K562 (cell line): ENCODE data around the gene BAIAP3. TPM values are rescaled to one million over a fixed set of nuclear protein-coding genes. Genes with fewer than 3 reads are reported as not detected.
A peak's percentile ranks its signal among the peaks of the same experiment; 100 is the strongest.

Source experiments
- ATAC-seq: fragments of 200-7000 bp; cut with Tn5 transposase; 3 replicates; pipeline ENCODE4 v1.9.1; 2020; ENCODE audit warnings: moderate library complexity
- BruUV-seq: library from RNA; stranded (reverse); fragments of 400-500 nt; replicated peaks from 2 replicates; lab custom pipeline; 2021; lab: Mats Ljungman, UMichigan
- CTCF ChIA-PET: fragments of 300-600 bp; formaldehyde crosslinking; extraction: SDS; loops from one replicate; lab custom pipeline; 2021; ENCODE audit warnings: low intra/inter-chr PET ratio; lab: Yijun Ruan, JAX
- POLR2A ChIA-PET: fragments of 300-600, 350-650 bp; sonication (Branson Sonifier 250); formaldehyde crosslinking; extraction: SDS; loops from one replicate; lab custom pipeline; 2021; ENCODE audit warnings: antibody characterized with exemption, inconsistent platforms; lab: Yijun Ruan, JAX
- DNase-seq, 4 experiments: peaks; one replicate each; pipeline versions ENCODE4 v3.0.0 to v3.0.0-alpha.2; 2011 to 2018; ENCODE audit warnings: low spot score in 3 of 4, mixed read lengths in 3 of 4; ENCODE audit errors: extremely low read depth in 1 of 4
- FAIRE-seq: peaks from 2 replicates; lab custom pipeline; 2011; peaks lifted over from hg19 to GRCh38; lab: Jason Lieb, UNC
- H2AFZ ChIP-seq: 2 replicates; pipeline ENCODE4 v1.6.0; 2011; ENCODE audit warnings: low read depth, low read length, control low read depth, inconsistent platforms
- H3K27ac ChIP-seq: fragments of 200-600 bp; 3 replicates; pipeline ENCODE4 v1.8.0; 2011; ENCODE audit warnings: low read depth, mild to moderate bottlenecking, control low read depth, inconsistent platforms, low read length, moderate library complexity, mixed read lengths; ENCODE audit errors: extremely low read depth
- H3K27me3 ChIP-seq, 2 experiments: fragments of 300-600 bp in 1 of 2; 2 replicates in 1 of 2; 3 replicates in 1 of 2; pipeline versions ENCODE4 v1.6.0 to v1.8.0; 2011; ENCODE audit warnings: inconsistent platforms in 2 of 2, low read length in 2 of 2, mild to moderate bottlenecking in 1 of 2, mixed read lengths in 1 of 2, moderate library complexity in 1 of 2; ENCODE audit not compliant: control insufficient read depth in 2 of 2, insufficient read depth in 2 of 2
- H3K36me3 ChIP-seq: fragments of 300-600 bp; 3 replicates; pipeline ENCODE4 v1.8.0; 2011; ENCODE audit warnings: mild to moderate bottlenecking, low read length, inconsistent platforms; ENCODE audit not compliant: control insufficient read depth, insufficient read depth
- H3K4me1 ChIP-seq, 2 experiments: fragments of 200-600 bp in 1 of 2; replicated peaks in 1 of 2; 2 replicates in 1 of 2; 3 replicates in 1 of 2; pipeline versions ENCODE4 v1.5.1 to v1.8.0; 2011; ENCODE audit warnings: inconsistent platforms in 2 of 2, low read length in 2 of 2, mild to moderate bottlenecking in 1 of 2, mixed read lengths in 1 of 2, moderate library complexity in 1 of 2; ENCODE audit not compliant: control insufficient read depth in 2 of 2, insufficient read depth in 2 of 2
- H3K4me2 ChIP-seq: 2 replicates; pipeline ENCODE4 v1.6.1; 2011; ENCODE audit warnings: low read length, control low read depth, inconsistent platforms, mixed read lengths; ENCODE audit not compliant: insufficient read depth
- H3K4me3 ChIP-seq: fragments of 200-600 bp; sonication (generic), shearing (Covaris generic); 2 replicates; pipeline ENCODE4 v1.5.1; 2016; ENCODE audit warnings: control low read depth, inconsistent platforms
- H3K79me2 ChIP-seq: fragments of 200-600 bp; 3 replicates; pipeline ENCODE4 v1.8.0; 2011; ENCODE audit warnings: low read length, inconsistent platforms; ENCODE audit not compliant: control insufficient read depth, insufficient read depth
- H3K9ac ChIP-seq, 2 experiments: 2 replicates each; pipeline versions ENCODE4 v1.6.0 to v1.6.1; 2011; ENCODE audit warnings: low read depth in 2 of 2, low read length in 2 of 2, control low read depth in 1 of 2, inconsistent platforms in 1 of 2, mild to moderate bottlenecking in 1 of 2, mixed read lengths in 1 of 2; ENCODE audit not compliant: insufficient read depth in 1 of 2
- H3K9me1 ChIP-seq: one replicate; pipeline ENCODE4 v1.6.0; 2011; ENCODE audit warnings: inconsistent platforms, mild to moderate bottlenecking, low read length, moderate library complexity; ENCODE audit not compliant: control insufficient read depth, insufficient read depth
- H3K9me3 ChIP-seq: replicated peaks from 2 replicates; pipeline ENCODE4 v1.5.1; 2011; ENCODE audit warnings: low read depth, low read length, inconsistent platforms; ENCODE audit not compliant: control insufficient read depth, insufficient read depth
- H4K20me1 ChIP-seq: replicated peaks from 2 replicates; pipeline ENCODE4 v1.6.1; 2011; ENCODE audit warnings: low read length, inconsistent platforms, mixed read lengths; ENCODE audit not compliant: control insufficient read depth, insufficient read depth
- KLF1 ChIP-seq: fragments of 450-650 bp; IDR thresholded peaks from 2 replicates; pipeline ENCODE4 v1.6.1; 2016; ENCODE audit warnings: missing genetic modification characterization, missing compliant biosample characterization
- LCOR ChIP-seq: sonication (generic); formaldehyde crosslinking; IDR thresholded peaks from 2 replicates; pipeline ENCODE4 v1.8.0; 2022; ENCODE audit warnings: mild to moderate bottlenecking, missing genetic modification reagents
- MED1 ChIP-seq: sonication (generic); formaldehyde crosslinking; IDR thresholded peaks from 2 replicates; pipeline ENCODE4 v1.8.1; 2023; ENCODE audit warnings: missing genetic modification reagents, borderline replicate concordance
- NFE2L1 ChIP-seq: fragments of 450-650 bp; IDR thresholded peaks from 2 replicates; pipeline ENCODE4 v1.6.1; 2016; ENCODE audit warnings: missing genetic modification characterization, low read depth, mild to moderate bottlenecking, missing compliant biosample characterization, moderate library complexity, borderline replicate concordance
- POLR2H ChIP-seq: IDR thresholded peaks from 2 replicates; pipeline ENCODE4 v1.6.1; 2016; ENCODE audit warnings: missing genetic modification characterization, low read depth, mild to moderate bottlenecking, control low read depth, missing compliant biosample characterization, moderate library complexity
- ZNF311 ChIP-seq: fragments of 250-450 bp; sonication (Bioruptor Pico); IDR thresholded peaks from 2 replicates; pipeline ENCODE4 v1.4.0; 2020; ENCODE audit warnings: mild to moderate bottlenecking, moderate library complexity
- WGBS: fragments of 100-300 bp; shearing (Covaris generic); methylation state at CpG from one replicate; pipeline ENCODE4 v1.1.6; 2016; ENCODE audit warnings: low coverage, mixed read lengths; ENCODE audit not compliant: insufficient coverage; ENCODE audit errors: missing lambda C conversion rate; 5-methylcytosine and 5-hydroxymethylcytosine counted together
- in situ Hi-C: fragments of 300-500 bp; cut with MboI; formaldehyde crosslinking; loops from 4 replicates; pipeline ENCODE4 v1.15.0; 2018; ENCODE audit warnings: inconsistent platforms, mixed read lengths
- intact Hi-C: fragments of 100-400 bp; cut with micrococcal nuclease; formaldehyde crosslinking; loops from 2 replicates; pipeline ENCODE4 v1.14.2; 2022
- polyA plus RNA-seq, 8 experiments: library from polyadenylated mRNA; depleted of rRNA in 4 of 8; stranded (reverse) in 5 of 8; unstranded in 3 of 8; fragments of >200 nt; fragmentation: Nextera tagmentation in 2 of 8; fragmentation: Illumina TruSeq in 1 of 8; extraction: Ambion mirVana in 2 of 8; extraction: Trizol in 1 of 8; gene quantifications; 2 replicates each; pipeline versions ENCODE4 v1.2.1 to v1.2.3, GENCODE V29; 2011 to 2014; ENCODE audit warnings: inconsistent platforms in 1 of 8, missing spikeins in 1 of 8
- total RNA-seq, 7 experiments: library from RNA; depleted of rRNA in 6 of 7; stranded (reverse); fragments of >200 nt in 6 of 7; fragmentation: Illumina TruSeq in 2 of 7; extraction: Trizol in 2 of 7; gene quantifications; 2 replicates each; pipeline versions ENCODE4 v1.2.1 to v1.2.3, GENCODE V29; 2011 to 2021; ENCODE audit warnings: low replicate concordance in 1 of 7
- TF ChIP-seq, protein P1 (sequence below): sonication (generic); formaldehyde crosslinking; IDR thresholded peaks from 2 replicates; pipeline ENCODE4 v1.8.1; 2023; ENCODE audit warnings: mild to moderate bottlenecking, missing genetic modification reagents
- TF ChIP-seq, protein P2 (sequence below): sonication (generic); formaldehyde crosslinking; IDR thresholded peaks from 2 replicates; pipeline ENCODE4 v1.8.0; 2022; ENCODE audit warnings: missing genetic modification reagents, mild to moderate bottlenecking, borderline replicate concordance
- TF ChIP-seq, protein P3 (sequence below): fragments of 200-800 bp; sonication (Bioruptor generic); IDR thresholded peaks from 2 replicates; pipeline ENCODE4 v1.6.1; 2017; ENCODE audit warnings: missing genetic modification characterization, missing compliant biosample characterization

BAIAP3 gene
- total and polyA plus RNA-seq, 9 of the 15 experiments (the other 6 are each of a cell fraction or from before 2014, with no cell fraction given): 0.03 to 4.5 (median 0.57) TPM; not detected in 1

DNA sequence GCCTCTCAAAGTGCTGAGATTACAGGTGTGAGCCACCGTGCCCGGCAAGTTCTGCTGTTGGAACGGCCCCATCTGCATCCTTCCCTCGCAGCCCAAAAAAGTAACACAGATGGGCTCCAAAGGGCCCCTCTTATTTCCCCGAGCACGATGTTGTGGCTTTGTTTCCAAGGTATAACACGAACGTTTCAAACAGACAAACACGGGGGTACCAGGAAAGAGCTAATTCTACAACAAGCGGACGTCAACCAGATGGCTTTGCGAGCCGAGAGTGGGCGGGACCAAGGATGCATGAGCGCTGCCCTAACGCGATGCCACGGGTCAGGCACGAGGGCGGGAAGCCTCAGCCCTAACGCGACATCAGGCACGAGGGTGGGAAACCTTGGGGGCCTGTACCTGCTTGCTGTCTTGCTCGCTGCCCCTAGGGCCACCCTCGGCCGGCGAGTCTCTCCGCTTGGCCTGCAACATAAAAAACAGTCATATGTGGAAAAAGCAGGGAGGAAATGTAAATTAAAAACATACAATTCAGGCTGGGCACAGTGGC, 56.9 kb downstream of the BAIAP3 start:
- no peak for FAIRE-seq
- H4K20me1 ChIP-seq: no peaks in the 10 kb centered on the region
- CTCF ChIA-PET: no interaction called here

More for the DNA sequence above, 56.9 kb downstream of the BAIAP3 start:
- no peaks in the 10 kb centered on the region for H3K9me3 ChIP-seq
- no TSS peak for BruUV-seq
- H3K79me2 ChIP-seq: no peaks in the 10 kb centered on the region
- peak overlapping the region in 1 of 2 experiments; percentile 43; a peak in 2 of 4 replicates for H3K9ac ChIP-seq
- intact Hi-C loops (no loop called here), in situ Hi-C loops (no loop called here)
- no peak overlapping the region for H2AFZ ChIP-seq
- no peaks in the 10 kb centered on the region for H3K36me3 ChIP-seq
- TF ChIP-seq, protein P1, sequence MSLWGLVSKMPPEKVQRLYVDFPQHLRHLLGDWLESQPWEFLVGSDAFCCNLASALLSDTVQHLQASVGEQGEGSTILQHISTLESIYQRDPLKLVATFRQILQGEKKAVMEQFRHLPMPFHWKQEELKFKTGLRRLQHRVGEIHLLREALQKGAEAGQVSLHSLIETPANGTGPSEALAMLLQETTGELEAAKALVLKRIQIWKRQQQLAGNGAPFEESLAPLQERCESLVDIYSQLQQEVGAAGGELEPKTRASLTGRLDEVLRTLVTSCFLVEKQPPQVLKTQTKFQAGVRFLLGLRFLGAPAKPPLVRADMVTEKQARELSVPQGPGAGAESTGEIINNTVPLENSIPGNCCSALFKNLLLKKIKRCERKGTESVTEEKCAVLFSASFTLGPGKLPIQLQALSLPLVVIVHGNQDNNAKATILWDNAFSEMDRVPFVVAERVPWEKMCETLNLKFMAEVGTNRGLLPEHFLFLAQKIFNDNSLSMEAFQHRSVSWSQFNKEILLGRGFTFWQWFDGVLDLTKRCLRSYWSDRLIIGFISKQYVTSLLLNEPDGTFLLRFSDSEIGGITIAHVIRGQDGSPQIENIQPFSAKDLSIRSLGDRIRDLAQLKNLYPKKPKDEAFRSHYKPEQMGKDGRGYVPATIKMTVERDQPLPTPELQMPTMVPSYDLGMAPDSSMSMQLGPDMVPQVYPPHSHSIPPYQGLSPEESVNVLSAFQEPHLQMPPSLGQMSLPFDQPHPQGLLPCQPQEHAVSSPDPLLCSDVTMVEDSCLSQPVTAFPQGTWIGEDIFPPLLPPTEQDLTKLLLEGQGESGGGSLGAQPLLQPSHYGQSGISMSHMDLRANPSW: no peak
- TF ChIP-seq LCOR (CRISPR knock-in tag) (no peak), MED1 (CRISPR knock-in tag) (no peak), NFE2L1 (tag) (no peak), ZNF311 (no peak), KLF1 (tag) (no peak), POLR2H (tag) (no peak)
- TF ChIP-seq, protein P2, sequence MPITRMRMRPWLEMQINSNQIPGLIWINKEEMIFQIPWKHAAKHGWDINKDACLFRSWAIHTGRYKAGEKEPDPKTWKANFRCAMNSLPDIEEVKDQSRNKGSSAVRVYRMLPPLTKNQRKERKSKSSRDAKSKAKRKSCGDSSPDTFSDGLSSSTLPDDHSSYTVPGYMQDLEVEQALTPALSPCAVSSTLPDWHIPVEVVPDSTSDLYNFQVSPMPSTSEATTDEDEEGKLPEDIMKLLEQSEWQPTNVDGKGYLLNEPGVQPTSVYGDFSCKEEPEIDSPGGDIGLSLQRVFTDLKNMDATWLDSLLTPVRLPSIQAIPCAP: no peak
- TF ChIP-seq, protein P3, sequence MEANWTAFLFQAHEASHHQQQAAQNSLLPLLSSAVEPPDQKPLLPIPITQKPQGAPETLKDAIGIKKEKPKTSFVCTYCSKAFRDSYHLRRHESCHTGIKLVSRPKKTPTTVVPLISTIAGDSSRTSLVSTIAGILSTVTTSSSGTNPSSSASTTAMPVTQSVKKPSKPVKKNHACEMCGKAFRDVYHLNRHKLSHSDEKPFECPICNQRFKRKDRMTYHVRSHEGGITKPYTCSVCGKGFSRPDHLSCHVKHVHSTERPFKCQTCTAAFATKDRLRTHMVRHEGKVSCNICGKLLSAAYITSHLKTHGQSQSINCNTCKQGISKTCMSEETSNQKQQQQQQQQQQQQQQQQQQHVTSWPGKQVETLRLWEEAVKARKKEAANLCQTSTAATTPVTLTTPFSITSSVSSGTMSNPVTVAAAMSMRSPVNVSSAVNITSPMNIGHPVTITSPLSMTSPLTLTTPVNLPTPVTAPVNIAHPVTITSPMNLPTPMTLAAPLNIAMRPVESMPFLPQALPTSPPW (CRISPR knock-in tag): no peak
- 70% methylated on average over 26 of the region's 28 CpGs for WGBS
- no peak overlapping the region for H3K27ac ChIP-seq
- no peaks in the 10 kb centered on the region for H3K9me1 ChIP-seq
- DNase-seq (no peak), ATAC-seq (no peak)
- no peaks in the 10 kb centered on the region for H3K27me3 ChIP-seq
- peaks cover 0 to 36% of the 10 kb centered on the region in 2 experiments; a peak in 2 of 5 replicates for H3K4me1 ChIP-seq
- H3K4me2 ChIP-seq: no peak overlapping the region
- POLR2A ChIA-PET: interaction anchor here (0.6 to 5.9 kb wide), 4 partner anchors 11 to 184 kb away, joined by 3 to 48 read pairs (median 4); no protein-coding TSS in a partner anchor
- no peak overlapping the region for H3K4me3 ChIP-seq
